Trophoblast cell (in vitro differentiated cells and primary cell): Measurements from ENCODE around the gene CROCC2.

Experiments
- DNase-seq, 2 donors: peaks; one replicate each; pipeline ENCODE4 v3.0.0-alpha.2; 2016
- H2AFZ ChIP-seq: 2 replicates; pipeline ENCODE4 v1.6.1; 2013; ENCODE audit warnings: low read length, moderate library complexity, mild to moderate bottlenecking; ENCODE audit not compliant: insufficient read depth, poor library complexity
- H2AK5ac ChIP-seq: 2 replicates; pipeline ENCODE4 v1.6.1; 2013; ENCODE audit warnings: mild to moderate bottlenecking, low read length
- H2BK120ac ChIP-seq: 2 replicates; pipeline ENCODE4 v1.6.1; 2013; ENCODE audit warnings: low read length, mild to moderate bottlenecking, moderate library complexity; ENCODE audit not compliant: insufficient read depth, poor library complexity
- H2BK12ac ChIP-seq: 2 replicates; pipeline ENCODE4 v1.6.1; 2013; ENCODE audit warnings: mild to moderate bottlenecking, low read length, moderate library complexity
- H2BK5ac ChIP-seq: 2 replicates; pipeline ENCODE4 v1.6.1; 2013; ENCODE audit warnings: low read length, low read depth, moderate library complexity, mild to moderate bottlenecking; ENCODE audit not compliant: poor library complexity
- H3K14ac ChIP-seq: 2 replicates; pipeline ENCODE4 v1.6.1; 2013; ENCODE audit warnings: mild to moderate bottlenecking, low read length
- H3K18ac ChIP-seq: 2 replicates; pipeline ENCODE4 v1.6.1; 2013; ENCODE audit warnings: mild to moderate bottlenecking, low read length
- H3K23ac ChIP-seq: 2 replicates; pipeline ENCODE4 v1.6.1; 2013; ENCODE audit warnings: low read length
- H3K27ac ChIP-seq: 2 replicates; pipeline ENCODE4 v1.5.1; 2013; ENCODE audit warnings: low read depth, mild to moderate bottlenecking, inconsistent platforms, low read length, moderate library complexity
- H3K27me3 ChIP-seq: 2 replicates; pipeline ENCODE4 v1.6.1; 2013; ENCODE audit warnings: inconsistent platforms, mild to moderate bottlenecking, low read length, moderate library complexity; ENCODE audit not compliant: insufficient read depth
- H3K36me3 ChIP-seq, 2 experiments: 1 replicate in 1 of 2; 2 replicates in 1 of 2; pipeline ENCODE4 v1.6.1; 2013; ENCODE audit warnings: low read length in 2 of 2, mild to moderate bottlenecking in 2 of 2, moderate library complexity in 1 of 2; ENCODE audit not compliant: insufficient read depth in 2 of 2, control insufficient read depth in 1 of 2
- H3K4ac ChIP-seq: 2 replicates; pipeline ENCODE4 v1.6.1; 2013; ENCODE audit warnings: low read depth, mild to moderate bottlenecking, low read length, moderate library complexity
- H3K4me1 ChIP-seq, 2 experiments: 1 replicate in 1 of 2; 2 replicates in 1 of 2; pipeline ENCODE4 v1.6.1; 2013; ENCODE audit warnings: low read length in 2 of 2, mild to moderate bottlenecking in 2 of 2, moderate library complexity in 1 of 2; ENCODE audit not compliant: insufficient read depth in 2 of 2, control insufficient read depth in 1 of 2
- H3K4me2 ChIP-seq: 2 replicates; pipeline ENCODE4 v1.6.1; 2013; ENCODE audit warnings: inconsistent platforms, mild to moderate bottlenecking, low read length, moderate library complexity
- H3K4me3 ChIP-seq: 2 replicates; pipeline ENCODE4 v1.5.1; 2013; ENCODE audit warnings: mild to moderate bottlenecking, low read depth, low read length, inconsistent platforms
- H3K79me1 ChIP-seq: one replicate; pipeline ENCODE4 v1.6.1; 2013; ENCODE audit warnings: low read length
- H3K79me2 ChIP-seq: 2 replicates; pipeline ENCODE4 v1.6.1; 2013; ENCODE audit warnings: low read length, mild to moderate bottlenecking; ENCODE audit not compliant: control insufficient read depth, insufficient read depth, poor library complexity
- H3K9ac ChIP-seq: 2 replicates; pipeline ENCODE4 v1.6.1; 2013; ENCODE audit warnings: mild to moderate bottlenecking, low read length
- H3K9me3 ChIP-seq: 2 replicates; pipeline ENCODE4 v1.6.1; 2013; ENCODE audit warnings: low read depth, mild to moderate bottlenecking, control low read depth, inconsistent platforms, low read length; ENCODE audit not compliant: insufficient read depth
- H4K12ac ChIP-seq: 2 replicates; pipeline ENCODE4 v1.6.1; 2013; ENCODE audit warnings: low read depth, mild to moderate bottlenecking, low read length, moderate library complexity
- H4K8ac ChIP-seq: 2 replicates; pipeline ENCODE4 v1.6.1; 2013; ENCODE audit warnings: low read depth, mild to moderate bottlenecking, low read length, moderate library complexity
- H4K91ac ChIP-seq: one replicate; pipeline ENCODE4 v1.6.1; 2013; ENCODE audit warnings: low read depth, mild to moderate bottlenecking, low read length, moderate library complexity
- WGBS: extraction: QIAGEN DNeasy Blood & Tissue Kit; methylation state at CpG from one replicate; pipeline ENCODE4 v1.1.7; 2013; ENCODE audit warnings: missing lambda C conversion rate; ENCODE audit not compliant: insufficient read length, insufficient coverage; ENCODE audit errors: extremely low coverage; 5-methylcytosine and 5-hydroxymethylcytosine counted together

CROCC2 gene

DNA sequence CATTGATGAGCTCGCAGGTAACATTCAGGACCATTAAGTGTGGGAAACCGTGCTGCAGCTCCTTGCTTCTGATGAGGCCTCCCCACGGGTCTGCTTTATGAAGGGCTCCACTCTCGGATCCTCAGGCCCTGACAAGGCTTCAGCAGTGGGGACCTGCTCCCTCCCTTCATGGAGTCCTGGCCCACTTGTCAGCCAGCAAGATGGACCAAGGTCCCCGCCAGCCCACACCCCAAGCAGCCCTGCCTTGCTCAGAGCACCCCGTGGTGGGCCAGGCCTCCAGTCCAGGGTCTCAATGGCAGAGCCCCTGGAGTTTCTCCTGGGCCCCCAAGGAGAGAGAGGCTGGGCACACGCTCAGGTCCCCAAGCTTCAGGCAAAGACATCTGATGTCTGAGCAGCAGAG, 41.5 kb downstream of the CROCC2 start:
- no peak for DNase-seq
- H3K4me2 ChIP-seq = no peak overlapping the region
- H3K79me2 ChIP-seq = no peaks in the 10 kb centered on the region
- H2BK120ac ChIP-seq = no peak overlapping the region
- H2BK5ac ChIP-seq = no peak overlapping the region
- no peaks in the 10 kb centered on the region for H3K27me3 ChIP-seq
- H2BK12ac ChIP-seq = no peak overlapping the region
- H3K4me3 ChIP-seq = no peak overlapping the region
- no peak overlapping the region for H3K18ac ChIP-seq
- H3K14ac ChIP-seq = no peak overlapping the region
- H3K36me3 ChIP-seq = no peaks in the 10 kb centered on the region
- H3K79me1 ChIP-seq = no peaks in the 10 kb centered on the region
- H3K4me1 ChIP-seq = no peaks in the 10 kb centered on the region
- H3K9me3 ChIP-seq = peaks cover 9% of the 10 kb centered on the region
- no peak overlapping the region for H3K9ac ChIP-seq
- H4K91ac ChIP-seq = no peak overlapping the region
- no CpG with 5 or more reads among the region's 7 CpGs for WGBS
- no peak overlapping the region for H4K12ac ChIP-seq
- no peak overlapping the region for H2AFZ ChIP-seq
- no peak overlapping the region for H3K23ac ChIP-seq
- no peak overlapping the region for H3K27ac ChIP-seq
- no peak overlapping the region for H2AK5ac ChIP-seq
- H3K4ac ChIP-seq = no peak overlapping the region
- no peak overlapping the region for H4K8ac ChIP-seq

GRCh38 chr2:240948086-240948485, 42.0 kb downstream of the CROCC2 start:
- Histone ChIP-seq H3K4me1 (no peaks in the 10 kb centered on the region), H2AK5ac (no peak overlapping the region), H3K23ac (no peak overlapping the region), H3K79me1 (no peaks in the 10 kb centered on the region), H4K12ac (no peak overlapping the region), H4K91ac (no peak overlapping the region), H3K4me3 (no peak overlapping the region), H4K8ac (no peak overlapping the region), H3K4me2 (no peak overlapping the region), H3K9ac (no peak overlapping the region), H3K9me3 (peaks cover 9% of the 10 kb centered on the region), H2BK12ac (no peak overlapping the region), H3K18ac (no peak overlapping the region), H3K14ac (no peak overlapping the region), H3K27ac (no peak overlapping the region), H2AFZ (no peak overlapping the region), H3K79me2 (no peaks in the 10 kb centered on the region), H3K36me3 (no peaks in the 10 kb centered on the region), H2BK120ac (no peak overlapping the region), H3K4ac (no peak overlapping the region), H2BK5ac (no peak overlapping the region), H3K27me3 (no peaks in the 10 kb centered on the region)
- no peak for DNase-seq
- no CpG with 5 or more reads among the region's 8 CpGs for WGBS

GRCh38 chr2:240948905-240949790, 43.0 kb downstream of the CROCC2 start:
- H3K4ac ChIP-seq = no peak overlapping the region
- peaks cover 9% of the 10 kb centered on the region for H3K9me3 ChIP-seq
- no peak overlapping the region for H4K8ac ChIP-seq
- H4K12ac ChIP-seq = no peak overlapping the region
- no peak overlapping the region for H2AFZ ChIP-seq
- H3K4me1 ChIP-seq = no peaks in the 10 kb centered on the region
- no peak overlapping the region for H4K91ac ChIP-seq
- H3K23ac ChIP-seq = no peak overlapping the region
- no peak overlapping the region for H3K18ac ChIP-seq
- no peak overlapping the region for H2BK5ac ChIP-seq
- no peaks in the 10 kb centered on the region for H3K79me1 ChIP-seq
- H3K4me2 ChIP-seq = no peak overlapping the region
- H3K27me3 ChIP-seq = no peaks in the 10 kb centered on the region
- no peak overlapping the region for H2BK12ac ChIP-seq
- no peak overlapping the region for H3K9ac ChIP-seq
- no peak overlapping the region for H3K4me3 ChIP-seq
- WGBS = no CpG with 5 or more reads among the region's 23 CpGs
- no peak overlapping the region for H3K14ac ChIP-seq
- no peaks in the 10 kb centered on the region for H3K79me2 ChIP-seq
- H2BK120ac ChIP-seq = no peak overlapping the region
- no peak overlapping the region for H2AK5ac ChIP-seq
- H3K27ac ChIP-seq = no peak overlapping the region
- DNase-seq = no peak
- H3K36me3 ChIP-seq = no peaks in the 10 kb centered on the region

DNA sequence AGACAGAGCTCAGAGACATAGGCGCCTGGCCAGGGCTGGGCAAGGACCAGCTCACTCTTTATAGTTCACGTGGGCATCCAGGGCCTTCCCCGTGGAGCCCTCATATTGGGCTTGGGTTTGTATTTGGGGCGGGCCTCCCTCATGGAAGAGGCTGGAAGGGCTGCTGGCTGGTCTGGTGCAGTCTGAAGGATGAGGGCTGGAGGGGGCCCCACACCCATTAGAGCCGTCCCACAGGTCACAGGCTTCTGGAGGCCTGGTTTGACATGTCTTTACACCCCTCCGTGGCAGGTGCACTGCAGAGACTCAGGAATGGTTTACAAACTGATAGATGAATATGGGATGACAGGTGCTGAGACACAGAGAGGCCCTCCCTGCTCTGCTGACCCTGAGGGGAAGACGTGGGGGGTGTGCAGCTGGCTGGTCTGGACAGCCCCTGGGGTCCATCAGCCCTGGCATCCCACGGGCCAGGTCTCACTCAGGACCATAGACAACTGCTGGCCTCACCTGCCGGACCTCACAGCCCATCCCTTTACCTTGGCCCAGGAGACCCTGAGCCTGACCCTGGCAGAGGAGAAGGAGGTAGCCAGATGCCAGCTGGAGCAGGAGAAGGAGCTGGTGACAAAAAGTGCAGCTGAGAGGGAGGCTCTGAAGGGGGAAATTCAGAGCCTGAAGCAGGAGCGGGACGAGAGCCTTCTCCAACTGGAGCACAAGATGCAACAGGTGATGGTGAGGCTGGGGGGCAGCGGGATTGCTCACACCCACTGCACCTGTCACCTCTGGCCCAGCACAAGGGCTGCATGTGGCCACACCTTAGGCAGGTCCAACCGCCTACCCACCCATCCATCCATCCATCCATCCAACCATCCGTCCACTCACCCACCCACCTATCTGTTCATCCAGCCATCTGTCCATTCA, 43.9 kb downstream of the CROCC2 start:
- no peaks in the 10 kb centered on the region for H3K27me3 ChIP-seq
- H3K9ac ChIP-seq = no peak overlapping the region
- no peak overlapping the region for H2BK12ac ChIP-seq
- H2AFZ ChIP-seq = no peak overlapping the region
- H2BK5ac ChIP-seq = no peak overlapping the region
- no peak overlapping the region for H3K27ac ChIP-seq
- H3K18ac ChIP-seq = no peak overlapping the region
- H3K36me3 ChIP-seq = no peaks in the 10 kb centered on the region
- H4K8ac ChIP-seq = no peak overlapping the region
- H3K4me2 ChIP-seq = no peak overlapping the region
- H3K14ac ChIP-seq = no peak overlapping the region
- no peak overlapping the region for H4K12ac ChIP-seq
- H3K79me2 ChIP-seq = no peaks in the 10 kb centered on the region
- no peak overlapping the region for H3K4ac ChIP-seq
- H3K79me1 ChIP-seq = no peaks in the 10 kb centered on the region
- no peak overlapping the region for H4K91ac ChIP-seq
- H3K9me3 ChIP-seq = peaks cover 9% of the 10 kb centered on the region
- DNase-seq = no peak
- H3K4me1 ChIP-seq = no peaks in the 10 kb centered on the region
- H3K23ac ChIP-seq = no peak overlapping the region
- no peak overlapping the region for H3K4me3 ChIP-seq
- no CpG with 5 or more reads among the region's 14 CpGs for WGBS
- no peak overlapping the region for H2AK5ac ChIP-seq
- H2BK120ac ChIP-seq = no peak overlapping the region
